ENCODE results near the gene USP25.

DNA sequence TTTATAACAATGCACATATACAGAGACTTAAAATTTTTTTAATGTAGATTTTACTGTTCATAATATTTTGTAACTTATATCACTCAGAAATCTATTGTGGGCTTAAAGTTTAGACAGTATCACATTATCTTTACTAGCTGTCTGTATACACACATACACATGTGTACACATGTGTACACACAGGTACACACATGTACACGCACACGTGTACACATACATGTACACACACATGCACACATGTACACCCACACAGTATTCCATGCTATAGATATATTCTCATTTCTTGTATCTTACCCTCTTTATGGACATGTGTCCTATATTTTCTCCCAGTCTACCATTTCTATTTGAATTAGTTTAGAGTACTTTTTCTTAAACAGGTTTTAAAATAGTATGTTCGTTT is 123.3 kb downstream of the USP25 start:
- TF ChIP-seq, protein P1, sequence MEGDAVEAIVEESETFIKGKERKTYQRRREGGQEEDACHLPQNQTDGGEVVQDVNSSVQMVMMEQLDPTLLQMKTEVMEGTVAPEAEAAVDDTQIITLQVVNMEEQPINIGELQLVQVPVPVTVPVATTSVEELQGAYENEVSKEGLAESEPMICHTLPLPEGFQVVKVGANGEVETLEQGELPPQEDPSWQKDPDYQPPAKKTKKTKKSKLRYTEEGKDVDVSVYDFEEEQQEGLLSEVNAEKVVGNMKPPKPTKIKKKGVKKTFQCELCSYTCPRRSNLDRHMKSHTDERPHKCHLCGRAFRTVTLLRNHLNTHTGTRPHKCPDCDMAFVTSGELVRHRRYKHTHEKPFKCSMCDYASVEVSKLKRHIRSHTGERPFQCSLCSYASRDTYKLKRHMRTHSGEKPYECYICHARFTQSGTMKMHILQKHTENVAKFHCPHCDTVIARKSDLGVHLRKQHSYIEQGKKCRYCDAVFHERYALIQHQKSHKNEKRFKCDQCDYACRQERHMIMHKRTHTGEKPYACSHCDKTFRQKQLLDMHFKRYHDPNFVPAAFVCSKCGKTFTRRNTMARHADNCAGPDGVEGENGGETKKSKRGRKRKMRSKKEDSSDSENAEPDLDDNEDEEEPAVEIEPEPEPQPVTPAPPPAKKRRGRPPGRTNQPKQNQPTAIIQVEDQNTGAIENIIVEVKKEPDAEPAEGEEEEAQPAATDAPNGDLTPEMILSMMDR (IDR thresholded peaks at IDR 0.05), result no peak
- no peak for TF ChIP-seq POLR2A (IDR thresholded peaks at IDR 0.05)
